Measurements from ENCODE around the gene JUN.

The JUN gene

DNA sequence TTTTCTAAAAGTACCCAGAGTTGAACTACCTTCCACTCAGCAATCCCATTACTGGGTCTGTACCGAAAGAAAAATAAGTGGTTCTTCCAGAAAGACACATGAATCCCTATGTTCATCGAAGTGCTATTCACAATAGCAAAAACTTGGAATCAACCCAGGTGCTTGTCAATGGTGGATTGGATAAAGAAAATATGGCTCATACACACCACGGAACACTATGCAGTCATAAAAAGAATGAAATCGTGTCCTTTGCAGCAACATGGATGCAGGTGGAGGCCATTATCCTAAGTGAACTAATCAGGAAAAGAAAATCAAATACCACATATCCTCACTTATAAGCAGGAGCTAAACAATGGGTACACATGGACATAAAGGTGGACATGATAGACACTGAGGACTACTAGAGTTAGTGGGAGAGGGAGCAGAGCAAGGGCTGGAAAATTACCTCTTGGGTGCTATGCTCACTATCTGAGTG, 32.9 kb upstream of the JUN start:
- H3K27ac ChIP-seq (ENCODE audit: low read length), result no peak overlapping the region
- H3K36me3 ChIP-seq (ENCODE audit: control insufficient read depth, insufficient read depth, low read length), result no peaks in the 10 kb centered on the region
- H3K27me3 ChIP-seq (ENCODE audit: control insufficient read depth, insufficient read depth, low read length), result no peaks in the 10 kb centered on the region
- no peak overlapping the region; the same call in 1 of the 2 replicates for H3K4me3 ChIP-seq (ENCODE audit: low read length)
- no CpG with 5 or more reads among the region's 4 CpGs for WGBS (ENCODE audit: insufficient coverage, insufficient read length)
- DNase-seq (ENCODE audit: low read depth, low spot score), result no peak
- no peaks in the 10 kb centered on the region for H3K9me3 ChIP-seq (ENCODE audit: control insufficient read depth, insufficient read depth, low read length)
- peaks cover 3% of the 10 kb centered on the region; the same call in 1 of the 2 replicates for H3K4me1 ChIP-seq (ENCODE audit: control insufficient read depth, insufficient read depth, low read length)

DNA sequence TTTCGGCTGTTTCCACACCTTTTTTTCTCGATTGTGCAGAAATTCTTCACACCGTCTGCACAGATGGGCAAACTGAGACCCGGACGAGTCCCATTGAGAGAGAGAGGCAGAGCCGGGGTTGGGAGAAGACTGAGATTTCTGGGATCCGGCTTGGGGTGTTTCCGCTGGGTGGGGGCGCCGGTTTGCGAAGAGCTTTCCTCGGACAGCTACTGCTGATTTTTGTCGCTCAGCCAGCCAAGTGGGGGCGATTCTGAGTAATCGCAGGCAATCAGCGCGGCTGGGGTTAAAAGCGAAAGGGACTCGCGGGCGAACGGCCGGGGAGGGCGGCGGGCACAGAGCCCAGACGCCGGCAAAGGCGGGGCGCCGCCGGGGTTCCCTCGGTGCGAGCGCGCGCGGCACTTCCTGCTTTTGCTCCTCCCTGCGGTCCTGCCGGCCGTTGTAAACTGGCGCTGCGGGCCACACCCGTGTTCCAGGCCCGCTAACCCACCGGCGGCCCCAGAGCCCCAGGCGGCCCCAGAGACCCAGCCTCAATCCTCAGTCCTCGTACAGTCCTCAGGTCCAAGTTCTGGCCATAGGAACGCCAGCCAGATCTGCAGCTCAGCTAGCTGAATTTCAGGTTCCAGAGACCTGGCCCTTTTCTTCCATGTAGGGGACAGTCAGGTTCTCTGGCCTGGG, 32.4 kb upstream of the JUN start:
- H3K9me3 ChIP-seq (ENCODE audit: control insufficient read depth, insufficient read depth, low read length), result no peaks in the 10 kb centered on the region
- H3K27ac ChIP-seq (ENCODE audit: low read length), result no peak overlapping the region
- no CpG with 5 or more reads among the region's 49 CpGs for WGBS (ENCODE audit: insufficient coverage, insufficient read length)
- no peaks in the 10 kb centered on the region for H3K36me3 ChIP-seq (ENCODE audit: control insufficient read depth, insufficient read depth, low read length)
- H3K4me1 ChIP-seq (ENCODE audit: control insufficient read depth, insufficient read depth, low read length), result peaks cover 3% of the 10 kb centered on the region; the same call in 1 of the 2 replicates
- no peak for DNase-seq (ENCODE audit: low read depth, low spot score)
- no peaks in the 10 kb centered on the region for H3K27me3 ChIP-seq (ENCODE audit: control insufficient read depth, insufficient read depth, low read length)
- peak overlapping the region; percentile 31; the same call in 1 of the 2 replicates for H3K4me3 ChIP-seq (ENCODE audit: low read length)

GRCh38 chr1:58815686-58816071, 31.8 kb upstream of the JUN start:
- no peaks in the 10 kb centered on the region for H3K36me3 ChIP-seq (ENCODE audit: control insufficient read depth, insufficient read depth, low read length)
- peak overlapping the region; percentile 14; the same call in 1 of the 2 replicates for H3K4me3 ChIP-seq (ENCODE audit: low read length)
- no peaks in the 10 kb centered on the region for H3K9me3 ChIP-seq (ENCODE audit: control insufficient read depth, insufficient read depth, low read length)
- no peak for DNase-seq (ENCODE audit: low read depth, low spot score)
- H3K27ac ChIP-seq (ENCODE audit: low read length), result no peak overlapping the region
- H3K27me3 ChIP-seq (ENCODE audit: control insufficient read depth, insufficient read depth, low read length), result no peaks in the 10 kb centered on the region
- peaks cover 3% of the 10 kb centered on the region; the same call in 1 of the 2 replicates for H3K4me1 ChIP-seq (ENCODE audit: control insufficient read depth, insufficient read depth, low read length)
- WGBS (ENCODE audit: insufficient coverage, insufficient read length), result no CpG with 5 or more reads among the region's 13 CpGs

DNA sequence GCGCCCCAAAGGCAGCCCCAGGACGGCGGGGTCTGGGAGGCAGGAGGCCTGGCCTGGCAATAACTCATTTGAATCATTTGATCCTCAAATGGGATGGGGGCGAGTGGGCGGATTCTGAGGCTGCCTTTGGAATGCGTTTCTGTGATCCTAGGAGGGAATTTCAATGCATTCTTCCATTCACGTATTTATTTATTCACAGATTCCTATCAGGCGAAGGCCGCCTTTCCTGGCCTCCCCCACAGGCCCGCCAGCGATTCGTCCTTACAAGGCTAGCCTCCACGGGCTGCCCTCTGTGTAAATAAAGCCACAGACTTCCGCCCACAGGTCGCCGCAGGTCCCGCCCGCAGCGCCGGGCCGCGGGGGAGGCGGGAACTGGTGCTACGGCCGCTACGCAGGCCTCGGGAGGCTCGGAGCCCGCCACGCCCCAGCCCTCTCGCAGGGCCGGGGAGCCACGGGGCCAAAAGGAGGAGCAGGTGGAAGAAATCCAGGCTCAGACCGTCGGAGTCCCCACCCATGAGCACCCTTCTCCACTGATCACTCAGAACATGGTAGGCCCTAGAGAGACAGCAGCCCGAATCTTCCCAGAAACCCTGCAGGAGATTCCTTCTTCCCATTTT, 31.3 kb upstream of the JUN start:
- H3K27ac ChIP-seq (ENCODE audit: low read length), result no peak overlapping the region
- peaks cover 3% of the 10 kb centered on the region; the same call in 1 of the 2 replicates for H3K4me1 ChIP-seq (ENCODE audit: control insufficient read depth, insufficient read depth, low read length)
- DNase-seq (ENCODE audit: low read depth, low spot score), result no peak
- no peaks in the 10 kb centered on the region for H3K36me3 ChIP-seq (ENCODE audit: control insufficient read depth, insufficient read depth, low read length)
- no CpG with 5 or more reads among the region's 36 CpGs for WGBS (ENCODE audit: insufficient coverage, insufficient read length)
- no peaks in the 10 kb centered on the region for H3K27me3 ChIP-seq (ENCODE audit: control insufficient read depth, insufficient read depth, low read length)
- peak overlapping the region; percentile 14; the same call in 1 of the 2 replicates for H3K4me3 ChIP-seq (ENCODE audit: low read length)
- H3K9me3 ChIP-seq (ENCODE audit: control insufficient read depth, insufficient read depth, low read length), result no peaks in the 10 kb centered on the region

DNA sequence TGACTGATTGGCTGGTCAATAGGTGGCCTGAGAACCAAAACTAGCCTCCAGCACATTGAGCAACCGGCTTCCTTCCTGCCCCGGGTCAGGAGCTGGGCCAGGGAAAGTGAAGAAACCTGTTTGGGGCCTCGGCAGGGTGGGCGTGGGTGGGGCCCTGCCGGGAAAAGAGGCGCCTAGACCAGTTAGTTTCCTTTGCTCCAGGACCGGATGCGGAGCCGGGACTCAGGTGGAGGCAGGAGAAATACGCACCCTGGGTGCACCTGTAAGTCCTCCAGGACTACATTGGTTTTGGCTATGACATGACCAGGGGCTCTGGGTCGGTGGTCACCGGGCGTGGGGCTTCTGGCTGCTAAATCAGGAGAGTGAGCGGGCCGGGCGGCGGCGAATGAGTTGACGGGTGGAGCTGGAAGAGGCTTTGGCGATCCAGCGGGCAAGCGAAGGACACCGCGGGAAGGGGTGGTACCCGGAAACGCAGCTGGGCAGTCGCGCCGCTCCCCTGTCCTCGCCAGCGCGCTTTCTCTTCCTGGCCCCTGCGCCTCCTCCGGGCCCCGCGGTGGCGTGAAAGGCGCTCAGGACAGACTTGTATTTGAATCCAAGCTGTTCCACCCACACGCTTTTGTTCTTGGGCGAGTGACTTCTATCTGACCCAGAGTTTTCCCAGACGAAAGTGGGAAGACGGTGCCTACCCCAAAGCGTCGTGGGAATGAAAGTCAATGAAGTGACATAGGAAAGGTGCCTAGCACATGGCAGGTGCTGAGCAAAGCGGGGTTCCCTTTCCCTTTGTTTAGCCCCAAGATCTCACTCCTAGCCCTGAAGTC, 30.6 kb upstream of the JUN start:
- Histone ChIP-seq H3K27me3 (ENCODE audit: control insufficient read depth, insufficient read depth, low read length) (no peaks in the 10 kb centered on the region), H3K4me1 (ENCODE audit: control insufficient read depth, insufficient read depth, low read length) (peaks cover 3% of the 10 kb centered on the region; the same call in 1 of the 2 replicates), H3K9me3 (ENCODE audit: control insufficient read depth, insufficient read depth, low read length) (no peaks in the 10 kb centered on the region), H3K36me3 (ENCODE audit: control insufficient read depth, insufficient read depth, low read length) (no peaks in the 10 kb centered on the region), H3K27ac (ENCODE audit: low read length) (no peak overlapping the region), H3K4me3 (ENCODE audit: low read length) (peak overlapping the region; percentile 7; the same call in 1 of the 2 replicates)
- DNase-seq (ENCODE audit: low read depth, low spot score), result no peak
- WGBS (ENCODE audit: insufficient coverage, insufficient read length), result no CpG with 5 or more reads among the region's 45 CpGs

- no CpG with 5 or more reads among the region's 7 CpGs for WGBS (ENCODE audit: insufficient coverage, insufficient read length)
- no peak for DNase-seq (ENCODE audit: low read depth, low spot score)
- Histone ChIP-seq H3K36me3 (ENCODE audit: control insufficient read depth, insufficient read depth, low read length) (no peaks in the 10 kb centered on the region), H3K9me3 (ENCODE audit: control insufficient read depth, insufficient read depth, low read length) (no peaks in the 10 kb centered on the region), H3K4me1 (ENCODE audit: control insufficient read depth, insufficient read depth, low read length) (peaks cover 3% of the 10 kb centered on the region; the same call in 1 of the 2 replicates), H3K4me3 (ENCODE audit: low read length) (no peak overlapping the region), H3K27ac (ENCODE audit: low read length) (no peak overlapping the region), H3K27me3 (ENCODE audit: control insufficient read depth, insufficient read depth, low read length) (no peaks in the 10 kb centered on the region)
Observed at GRCh38 chr1:58813801-58814200, 30.0 kb upstream of the JUN start.

GRCh38 chr1:58813361-58813760, 29.5 kb upstream of the JUN start:
- no peaks in the 10 kb centered on the region for H3K36me3 ChIP-seq (ENCODE audit: control insufficient read depth, insufficient read depth, low read length)
- no CpG with 5 or more reads among the region's 1 CpG for WGBS (ENCODE audit: insufficient coverage, insufficient read length)
- no peak for DNase-seq (ENCODE audit: low read depth, low spot score)
- H3K27ac ChIP-seq (ENCODE audit: low read length), result no peak overlapping the region
- peaks cover 3% of the 10 kb centered on the region; the same call in 1 of the 2 replicates for H3K4me1 ChIP-seq (ENCODE audit: control insufficient read depth, insufficient read depth, low read length)
- no peak overlapping the region for H3K4me3 ChIP-seq (ENCODE audit: low read length)
- no peaks in the 10 kb centered on the region for H3K27me3 ChIP-seq (ENCODE audit: control insufficient read depth, insufficient read depth, low read length)
- no peaks in the 10 kb centered on the region for H3K9me3 ChIP-seq (ENCODE audit: control insufficient read depth, insufficient read depth, low read length)

GRCh38 chr1:58812926-58813325, 29.1 kb upstream of the JUN start:
- no peak for DNase-seq (ENCODE audit: low read depth, low spot score)
- H3K36me3 ChIP-seq (ENCODE audit: control insufficient read depth, insufficient read depth, low read length), result no peaks in the 10 kb centered on the region
- peaks cover 3% of the 10 kb centered on the region; the same call in 1 of the 2 replicates for H3K4me1 ChIP-seq (ENCODE audit: control insufficient read depth, insufficient read depth, low read length)
- H3K4me3 ChIP-seq (ENCODE audit: low read length), result no peak overlapping the region
- no peaks in the 10 kb centered on the region for H3K27me3 ChIP-seq (ENCODE audit: control insufficient read depth, insufficient read depth, low read length)
- no peaks in the 10 kb centered on the region for H3K9me3 ChIP-seq (ENCODE audit: control insufficient read depth, insufficient read depth, low read length)
- no peak overlapping the region for H3K27ac ChIP-seq (ENCODE audit: low read length)
- WGBS (ENCODE audit: insufficient coverage, insufficient read length), result no CpG with 5 or more reads among the region's 4 CpGs

GRCh38 chr1:58812468-58812867, 28.6 kb upstream of the JUN start:
- no peaks in the 10 kb centered on the region for H3K36me3 ChIP-seq (ENCODE audit: control insufficient read depth, insufficient read depth, low read length)
- H3K4me1 ChIP-seq (ENCODE audit: control insufficient read depth, insufficient read depth, low read length), result peaks cover 3% of the 10 kb centered on the region; the same call in 1 of the 2 replicates
- no peaks in the 10 kb centered on the region for H3K27me3 ChIP-seq (ENCODE audit: control insufficient read depth, insufficient read depth, low read length)
- no peaks in the 10 kb centered on the region for H3K9me3 ChIP-seq (ENCODE audit: control insufficient read depth, insufficient read depth, low read length)
- no peak for DNase-seq (ENCODE audit: low read depth, low spot score)
- no CpG with 5 or more reads among the region's 3 CpGs for WGBS (ENCODE audit: insufficient coverage, insufficient read length)
- no peak overlapping the region for H3K27ac ChIP-seq (ENCODE audit: low read length)
- no peak overlapping the region for H3K4me3 ChIP-seq (ENCODE audit: low read length)

DNA sequence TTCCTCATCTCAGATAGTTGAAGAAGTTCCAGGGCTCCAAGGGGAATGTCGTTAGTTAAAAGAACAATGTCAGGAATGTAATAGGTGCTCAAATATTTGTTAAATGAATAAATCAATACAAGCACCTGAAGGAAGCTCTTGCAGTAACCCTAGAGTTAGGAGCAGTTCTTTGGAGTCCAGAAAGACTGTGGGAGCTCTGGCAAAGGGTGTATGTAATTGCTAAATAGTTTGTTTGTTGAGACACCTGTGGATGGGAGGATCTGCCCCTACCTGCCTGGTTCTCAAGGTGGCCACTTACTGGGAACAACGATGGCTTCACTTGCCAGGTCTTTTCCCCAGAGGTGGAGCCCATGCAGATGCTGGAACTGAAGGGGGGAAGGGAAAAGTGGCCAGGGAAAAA, 27.5 kb upstream of the JUN start:
- H3K4me3 ChIP-seq (ENCODE audit: low read length), result no peak overlapping the region
- H3K27me3 ChIP-seq (ENCODE audit: control insufficient read depth, insufficient read depth, low read length), result no peaks in the 10 kb centered on the region
- peaks cover 3% of the 10 kb centered on the region; the same call in 1 of the 2 replicates for H3K4me1 ChIP-seq (ENCODE audit: control insufficient read depth, insufficient read depth, low read length)
- WGBS (ENCODE audit: insufficient coverage, insufficient read length), result no CpG with 5 or more reads among the region's 2 CpGs
- no peaks in the 10 kb centered on the region for H3K9me3 ChIP-seq (ENCODE audit: control insufficient read depth, insufficient read depth, low read length)
- no peak for DNase-seq (ENCODE audit: low read depth, low spot score)
- no peak overlapping the region for H3K27ac ChIP-seq (ENCODE audit: low read length)
- no peaks in the 10 kb centered on the region for H3K36me3 ChIP-seq (ENCODE audit: control insufficient read depth, insufficient read depth, low read length)

Data from iPS DF 6.9 (cell line).